Hepatocyte (in vitro differentiated cells): Measurements from ENCODE around the gene MYMX.

ENCODE experiments used
- EZH2 ChIP-seq: fragments of 200-600 bp; sonication (generic); IDR thresholded peaks from 2 replicates; pipeline ENCODE4 v1.6.1; 2016; ENCODE audit warnings: antibody characterized with exemption, mild to moderate bottlenecking, borderline replicate concordance
- TF ChIP-seq, protein P1 (sequence below): fragments of 200-600 bp; sonication (generic); IDR thresholded peaks from 2 replicates; pipeline ENCODE4 v1.5.1; 2016; ENCODE audit warnings: antibody characterized with exemption, mild to moderate bottlenecking; ENCODE audit not compliant: poor library complexity

DNA sequence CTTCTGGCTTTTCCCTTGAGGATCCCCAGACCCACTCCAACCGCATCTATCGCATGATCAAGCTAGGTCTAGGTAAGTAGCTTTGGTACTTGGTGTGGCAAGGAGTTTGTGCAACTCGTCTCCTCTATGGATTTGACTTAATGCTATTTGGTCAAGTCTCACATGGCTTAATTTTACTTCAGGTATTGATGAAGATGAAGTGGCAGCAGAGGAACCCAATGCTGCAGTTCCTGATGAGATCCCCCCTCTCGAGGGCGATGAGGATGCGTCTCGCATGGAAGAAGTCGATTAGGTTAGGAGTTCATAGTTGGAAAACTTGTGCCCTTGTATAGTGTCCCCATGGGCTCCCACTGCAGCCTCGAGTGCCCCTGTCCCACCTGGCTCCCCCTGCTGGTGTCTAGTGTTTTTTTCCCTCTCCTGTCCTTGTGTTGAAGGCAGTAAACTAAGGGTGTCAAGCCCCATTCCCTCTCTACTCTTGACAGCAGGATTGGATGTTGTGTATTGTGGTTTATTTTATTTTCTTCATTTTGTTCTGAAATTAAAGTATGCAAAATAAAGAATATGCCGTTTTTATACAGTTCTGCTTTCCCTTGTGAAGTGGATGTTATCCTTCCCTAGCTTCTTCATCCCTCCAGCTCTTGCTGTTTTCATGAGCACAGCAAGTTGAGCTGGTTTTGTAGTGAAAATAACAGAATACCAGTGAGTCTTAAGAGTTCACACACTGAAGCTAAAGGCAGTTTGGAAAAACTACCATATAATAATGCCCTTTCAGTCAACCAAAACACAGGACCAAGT is 36.8 kb downstream of the MYMX start:
- TF ChIP-seq, protein P1, sequence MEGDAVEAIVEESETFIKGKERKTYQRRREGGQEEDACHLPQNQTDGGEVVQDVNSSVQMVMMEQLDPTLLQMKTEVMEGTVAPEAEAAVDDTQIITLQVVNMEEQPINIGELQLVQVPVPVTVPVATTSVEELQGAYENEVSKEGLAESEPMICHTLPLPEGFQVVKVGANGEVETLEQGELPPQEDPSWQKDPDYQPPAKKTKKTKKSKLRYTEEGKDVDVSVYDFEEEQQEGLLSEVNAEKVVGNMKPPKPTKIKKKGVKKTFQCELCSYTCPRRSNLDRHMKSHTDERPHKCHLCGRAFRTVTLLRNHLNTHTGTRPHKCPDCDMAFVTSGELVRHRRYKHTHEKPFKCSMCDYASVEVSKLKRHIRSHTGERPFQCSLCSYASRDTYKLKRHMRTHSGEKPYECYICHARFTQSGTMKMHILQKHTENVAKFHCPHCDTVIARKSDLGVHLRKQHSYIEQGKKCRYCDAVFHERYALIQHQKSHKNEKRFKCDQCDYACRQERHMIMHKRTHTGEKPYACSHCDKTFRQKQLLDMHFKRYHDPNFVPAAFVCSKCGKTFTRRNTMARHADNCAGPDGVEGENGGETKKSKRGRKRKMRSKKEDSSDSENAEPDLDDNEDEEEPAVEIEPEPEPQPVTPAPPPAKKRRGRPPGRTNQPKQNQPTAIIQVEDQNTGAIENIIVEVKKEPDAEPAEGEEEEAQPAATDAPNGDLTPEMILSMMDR: peak; percentile 44
- TF ChIP-seq EZH2: no peak
